ENCODE results near the gene ZNF536. TPM values are rescaled to one million over a fixed set of nuclear protein-coding genes. Genes with fewer than 3 reads are reported as not detected.

ZNF536 gene
- total and polyA plus RNA-seq, 10 of the 15 experiments (the other 5 are each of a cell fraction or from before 2014, with no cell fraction given) = not detected

- H2AFZ ChIP-seq (ENCODE audit: control insufficient read depth, low read depth, low read length) = no peak overlapping the region
- no peaks in the 10 kb centered on the region for H3K79me2 ChIP-seq (ENCODE audit: control insufficient read depth, insufficient read depth, low read length)
- no peaks in the 10 kb centered on the region for H3K4me1 ChIP-seq (ENCODE audit: control insufficient read depth, insufficient read depth, low read length)
- ChIA-PET RAD21 (ENCODE audit: unreplicated experiment) (no interaction called here), SMC1A (ENCODE audit: uncharacterized antibody, unreplicated experiment) (no interaction called here), CTCF (no interaction called here), POLR2A (no interaction called here)
- DNase-seq (ENCODE audit: low read depth, low spot score) = no peak
- 18% methylated on average over 11 of the region's 11 CpGs for WGBS (ENCODE audit: insufficient coverage, insufficient replicate concordance, low lambda C conversion rate, missing lambda C conversion rate)
- no peak overlapping the region for H3K4me3 ChIP-seq
- H3K27ac ChIP-seq (ENCODE audit: control insufficient read depth, insufficient read depth) = no peak overlapping the region
- in situ Hi-C loops (cut with MboI) = no loop called here
- FAIRE-seq = no peak
- no peak for ATAC-seq
- H3K4me2 ChIP-seq (ENCODE audit: control insufficient read depth, insufficient read depth) = no peak overlapping the region
- no peak overlapping the region for H3K9ac ChIP-seq (ENCODE audit: control insufficient read depth, insufficient read depth, low read length)
- no TSS peak for BruUV-seq (replicated peaks)
- intact Hi-C loops (cut with micrococcal nuclease; ENCODE audit: unreplicated experiment) = no loop called here
- no peaks in the 10 kb centered on the region for H4K20me1 ChIP-seq (ENCODE audit: control insufficient read depth, insufficient read depth)
- TF ChIP-seq ZNF274 (IDR thresholded peaks at IDR 0.05; ENCODE audit: insufficient read depth, insufficient read length) (no peak), BCL3 (IDR thresholded peaks at IDR 0.05; ENCODE audit: borderline replicate concordance, insufficient read depth, low read depth, low read length, poor library complexity, severe bottlenecking) (no peak), BCL11A (IDR thresholded peaks at IDR 0.05; ENCODE audit: low read depth, low read length) (no peak), SMAD1 (IDR thresholded peaks at IDR 0.05; ENCODE audit: low read depth, partially characterized antibody) (no peak), ZBTB33 (IDR thresholded peaks at IDR 0.05) (no peak), CBFB (IDR thresholded peaks at IDR 0.05; ENCODE audit: low read depth) (no peak), STAT3 (IDR thresholded peaks at IDR 0.05; ENCODE audit: low read depth, low read length) (no peak), TARDBP (IDR thresholded peaks at IDR 0.05; ENCODE audit: borderline replicate concordance) (no peak), NRF1 (conservative IDR thresholded peaks at IDR 0.05; ENCODE audit: low read depth, low read length) (no peak), ZNF24 (IDR thresholded peaks at IDR 0.05) (no peak), ATF2 (IDR thresholded peaks at IDR 0.05; ENCODE audit: low read length) (no peak), HDAC6 (IDR thresholded peaks at IDR 0.05; ENCODE audit: unreplicated experiment) (no peak), RFX5 (IDR thresholded peaks at IDR 0.05; ENCODE audit: low read depth, low read length) (no peak), ASH2L (IDR thresholded peaks at IDR 0.05; ENCODE audit: borderline replicate concordance, low read depth) (no peak), CHD2 (IDR thresholded peaks at IDR 0.05; ENCODE audit: borderline replicate concordance, low read depth, low read length) (no peak)
- H3K9me3 ChIP-seq (replicated peaks; ENCODE audit: control insufficient read depth, insufficient read depth, low read length) = no peaks in the 10 kb centered on the region
- H3K36me3 ChIP-seq (ENCODE audit: control insufficient read depth in 2 of 2, insufficient read depth in 2 of 2, low read length in 1 of 2) = no peaks in the 10 kb centered on the region
- H3K27me3 ChIP-seq (replicated peaks in 1 of 2; ENCODE audit: control insufficient read depth in 2 of 2, insufficient read depth in 2 of 2, low read length in 1 of 2) = no peaks in the 10 kb centered on the region
Measured at GRCh38 chr19:30340771-30341561, 31.2 kb upstream of the ZNF536 start.
